ENCODE measurements around the gene ETS1. TPM values are rescaled to one million over a fixed set of nuclear protein-coding genes. Genes with fewer than 3 reads are reported as not detected.

The ETS1 gene
- total RNA-seq, 1 donor from 2014 or later: 45.3 TPM

DNA sequence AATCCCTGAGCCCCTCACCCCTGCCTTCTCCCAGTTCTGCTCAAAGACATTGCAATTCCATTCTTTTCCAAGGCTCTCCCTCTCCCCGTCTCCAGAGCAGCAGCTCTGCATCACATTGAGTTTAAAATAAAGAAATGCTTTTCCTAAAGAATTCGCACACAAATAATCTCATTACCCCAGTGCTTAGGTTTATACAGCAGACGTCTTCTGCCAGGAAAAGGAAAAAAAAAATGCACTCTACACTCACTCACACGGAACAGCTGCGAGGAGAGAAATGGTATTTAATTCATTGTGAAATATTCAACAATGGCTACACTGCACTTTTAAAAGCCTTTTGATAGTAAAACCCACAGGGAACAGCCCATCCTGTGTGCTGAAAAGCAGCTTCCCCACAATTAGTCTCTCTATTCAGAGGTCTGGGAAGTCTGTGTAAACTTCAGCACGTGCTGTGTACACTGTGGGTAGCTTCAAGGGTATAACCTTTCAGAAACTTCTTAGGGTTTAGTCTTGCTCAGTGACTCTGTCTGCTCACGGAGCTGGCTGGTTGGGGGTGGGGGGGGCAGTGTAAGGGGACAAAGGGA, 42.8 kb downstream of the ETS1 start:
- TF ChIP-seq, protein P1, sequence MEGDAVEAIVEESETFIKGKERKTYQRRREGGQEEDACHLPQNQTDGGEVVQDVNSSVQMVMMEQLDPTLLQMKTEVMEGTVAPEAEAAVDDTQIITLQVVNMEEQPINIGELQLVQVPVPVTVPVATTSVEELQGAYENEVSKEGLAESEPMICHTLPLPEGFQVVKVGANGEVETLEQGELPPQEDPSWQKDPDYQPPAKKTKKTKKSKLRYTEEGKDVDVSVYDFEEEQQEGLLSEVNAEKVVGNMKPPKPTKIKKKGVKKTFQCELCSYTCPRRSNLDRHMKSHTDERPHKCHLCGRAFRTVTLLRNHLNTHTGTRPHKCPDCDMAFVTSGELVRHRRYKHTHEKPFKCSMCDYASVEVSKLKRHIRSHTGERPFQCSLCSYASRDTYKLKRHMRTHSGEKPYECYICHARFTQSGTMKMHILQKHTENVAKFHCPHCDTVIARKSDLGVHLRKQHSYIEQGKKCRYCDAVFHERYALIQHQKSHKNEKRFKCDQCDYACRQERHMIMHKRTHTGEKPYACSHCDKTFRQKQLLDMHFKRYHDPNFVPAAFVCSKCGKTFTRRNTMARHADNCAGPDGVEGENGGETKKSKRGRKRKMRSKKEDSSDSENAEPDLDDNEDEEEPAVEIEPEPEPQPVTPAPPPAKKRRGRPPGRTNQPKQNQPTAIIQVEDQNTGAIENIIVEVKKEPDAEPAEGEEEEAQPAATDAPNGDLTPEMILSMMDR (IDR thresholded peaks at IDR 0.05; ENCODE audit: borderline replicate concordance): no peak
- H3K9me3 ChIP-seq (replicated peaks): no peaks in the 10 kb centered on the region
- DNase-seq: no peak
- H3K27ac ChIP-seq (replicated peaks): peak overlapping the region; percentile 95
- intact Hi-C loops (cut with micrococcal nuclease): no loop called here
- H3K4me3 ChIP-seq: peak overlapping the region; percentile 1
- no peaks in the 10 kb centered on the region for H3K27me3 ChIP-seq (ENCODE audit: low read depth)
- H3K36me3 ChIP-seq: no peaks in the 10 kb centered on the region
- peaks cover 72% of the 10 kb centered on the region for H3K4me1 ChIP-seq

DNA sequence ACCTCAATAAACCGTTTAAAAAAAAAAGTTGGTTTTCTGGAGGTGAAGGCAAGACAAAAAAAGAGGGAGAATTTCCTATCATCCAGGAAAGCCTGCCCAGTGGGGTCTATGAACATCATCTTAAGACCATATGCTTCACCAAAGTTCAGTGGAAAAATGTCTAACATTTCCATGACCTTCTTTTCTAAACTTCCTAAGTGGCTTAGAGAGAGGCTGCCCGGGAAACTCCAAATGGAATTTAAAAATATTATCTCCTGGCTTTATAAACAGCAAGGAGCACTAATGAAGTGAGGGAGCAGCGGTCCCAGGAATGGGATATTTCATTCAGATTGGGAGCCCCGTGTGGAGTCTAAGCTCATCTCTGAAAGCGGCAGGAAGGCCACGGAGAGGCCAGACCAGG, 46.9 kb downstream of the ETS1 start:
- no peaks in the 10 kb centered on the region for H3K27me3 ChIP-seq (ENCODE audit: low read depth)
- H3K27ac ChIP-seq (replicated peaks): no peak overlapping the region
- H3K4me3 ChIP-seq: no peak overlapping the region
- no peaks in the 10 kb centered on the region for H3K9me3 ChIP-seq (replicated peaks)
- DNase-seq: no peak
- no peaks in the 10 kb centered on the region for H3K36me3 ChIP-seq
- intact Hi-C loops (cut with micrococcal nuclease): no loop called here
- TF ChIP-seq, protein P1 (IDR thresholded peaks at IDR 0.05; ENCODE audit: borderline replicate concordance): no peak
- H3K4me1 ChIP-seq: peaks cover 45% of the 10 kb centered on the region

DNA sequence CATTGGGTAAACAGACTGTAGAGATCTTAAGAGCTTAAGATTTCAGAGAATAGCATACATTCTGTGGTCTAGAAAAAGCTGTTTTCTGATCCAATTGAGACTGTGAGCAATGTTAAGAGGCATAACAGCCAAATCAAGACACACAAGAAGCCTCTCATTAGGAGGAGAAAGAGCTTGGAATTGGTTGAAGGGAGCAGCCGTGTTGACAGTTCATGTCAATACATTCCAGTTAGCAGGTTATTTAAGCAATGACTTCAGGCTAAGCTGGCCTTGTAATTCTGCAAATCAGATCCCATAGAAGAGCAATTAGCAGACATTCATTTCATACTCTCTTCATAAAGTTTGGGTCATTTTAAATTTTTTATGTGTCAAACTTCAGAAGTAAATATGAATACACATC, 50.9 kb downstream of the ETS1 start:
- peaks cover 10% of the 10 kb centered on the region for H3K4me1 ChIP-seq
- TF ChIP-seq, protein P1 (IDR thresholded peaks at IDR 0.05; ENCODE audit: borderline replicate concordance): no peak
- intact Hi-C loops (cut with micrococcal nuclease): no loop called here
- no peaks in the 10 kb centered on the region for H3K27me3 ChIP-seq (ENCODE audit: low read depth)
- H3K4me3 ChIP-seq: no peak overlapping the region
- no peak for DNase-seq
- H3K36me3 ChIP-seq: no peaks in the 10 kb centered on the region
- H3K9me3 ChIP-seq (replicated peaks): no peaks in the 10 kb centered on the region
- no peak overlapping the region for H3K27ac ChIP-seq (replicated peaks)

DNA sequence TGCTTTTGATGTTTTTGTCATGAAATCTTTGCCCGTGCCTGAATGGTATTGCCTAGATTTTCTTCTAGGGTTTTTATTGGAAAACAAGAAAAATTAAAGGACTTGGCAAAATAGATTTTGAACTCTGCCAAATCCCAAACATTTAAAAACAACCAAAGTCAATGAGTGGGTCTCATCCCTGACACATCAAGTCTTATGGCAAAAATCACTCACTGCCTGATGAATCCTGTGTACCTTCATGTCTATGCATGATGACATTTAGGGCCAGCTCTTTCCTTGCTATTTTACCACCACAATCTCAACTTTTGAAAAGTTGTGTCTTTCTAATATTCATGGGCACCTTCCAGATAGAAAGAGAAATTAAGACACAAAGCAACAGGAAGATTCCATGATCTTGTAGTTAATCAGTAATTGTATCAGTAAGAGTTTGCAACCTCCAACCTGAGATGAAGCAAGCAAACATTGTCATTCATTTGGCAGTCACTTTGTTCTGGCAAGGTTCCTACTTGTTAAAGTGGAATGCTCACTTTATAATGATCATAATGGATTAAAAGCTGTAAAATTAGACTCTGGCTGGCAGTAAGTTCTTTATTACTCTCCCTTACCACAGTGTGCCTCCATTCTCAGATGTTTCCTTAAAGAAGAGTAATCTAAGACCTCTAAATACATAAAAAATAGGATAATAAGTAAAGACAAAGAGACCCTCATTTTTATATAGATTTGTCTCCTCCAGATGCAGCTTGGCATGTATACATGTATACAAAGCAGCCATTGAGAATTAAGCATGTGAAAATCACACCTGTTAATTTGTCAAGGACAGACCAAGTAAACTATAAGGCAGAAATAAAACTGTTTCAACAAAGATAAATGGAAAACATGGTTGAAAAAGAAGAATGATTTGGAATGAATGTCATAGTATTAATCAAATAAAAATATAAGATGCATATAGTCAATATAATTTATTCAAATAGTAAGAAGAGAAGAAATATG, 51.6 kb downstream of the ETS1 start:
- H3K27ac ChIP-seq (replicated peaks): no peak overlapping the region
- no peak overlapping the region for H3K4me3 ChIP-seq
- peaks cover 17% of the 10 kb centered on the region for H3K4me1 ChIP-seq
- H3K27me3 ChIP-seq (ENCODE audit: low read depth): no peaks in the 10 kb centered on the region
- no peak for DNase-seq
- TF ChIP-seq, protein P1 (IDR thresholded peaks at IDR 0.05; ENCODE audit: borderline replicate concordance): no peak
- H3K36me3 ChIP-seq: no peaks in the 10 kb centered on the region
- intact Hi-C loops (cut with micrococcal nuclease): no loop called here
- H3K9me3 ChIP-seq (replicated peaks): no peaks in the 10 kb centered on the region

DNA sequence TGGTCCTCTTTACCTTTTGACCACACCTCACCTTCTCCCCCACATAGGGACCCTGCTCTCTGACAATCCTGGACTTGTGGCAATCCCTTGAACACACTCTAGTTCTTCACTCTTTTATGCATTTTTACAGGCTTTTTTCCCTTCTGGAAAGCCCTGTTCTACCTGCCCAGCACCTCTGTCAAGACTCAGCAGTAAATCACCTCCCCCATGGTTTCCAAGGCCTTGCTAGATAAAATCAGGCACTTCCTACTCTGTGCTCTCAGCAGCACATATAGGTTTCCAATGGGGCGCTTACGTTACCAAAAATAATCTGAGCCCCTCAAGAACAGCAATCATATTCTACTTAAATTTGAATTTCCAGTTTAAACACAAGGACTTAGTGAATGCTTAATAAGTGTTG, 53.9 kb downstream of the ETS1 start:
- Histone ChIP-seq H3K27me3 (ENCODE audit: low read depth) (no peaks in the 10 kb centered on the region), H3K4me1 (peaks cover 29% of the 10 kb centered on the region), H3K4me3 (no peak overlapping the region), H3K27ac (replicated peaks) (no peak overlapping the region), H3K36me3 (no peaks in the 10 kb centered on the region), H3K9me3 (replicated peaks) (no peaks in the 10 kb centered on the region)
- DNase-seq: no peak
- intact Hi-C loops (cut with micrococcal nuclease): no loop called here
- TF ChIP-seq, protein P1 (IDR thresholded peaks at IDR 0.05; ENCODE audit: borderline replicate concordance): no peak

Data from left ventricle myocardium inferior (tissue), 1 donor.